Measurements from ENCODE around the gene MGAT4A. TPM values are rescaled to one million over a fixed set of nuclear protein-coding genes. Genes with fewer than 3 reads are reported as not detected.

Gene MGAT4A
- total and polyA plus RNA-seq, 2 of the 13 experiments (the other 11 are each of a cell fraction or from before 2014, with no cell fraction given): 47.2 to 90.9 TPM

DNA sequence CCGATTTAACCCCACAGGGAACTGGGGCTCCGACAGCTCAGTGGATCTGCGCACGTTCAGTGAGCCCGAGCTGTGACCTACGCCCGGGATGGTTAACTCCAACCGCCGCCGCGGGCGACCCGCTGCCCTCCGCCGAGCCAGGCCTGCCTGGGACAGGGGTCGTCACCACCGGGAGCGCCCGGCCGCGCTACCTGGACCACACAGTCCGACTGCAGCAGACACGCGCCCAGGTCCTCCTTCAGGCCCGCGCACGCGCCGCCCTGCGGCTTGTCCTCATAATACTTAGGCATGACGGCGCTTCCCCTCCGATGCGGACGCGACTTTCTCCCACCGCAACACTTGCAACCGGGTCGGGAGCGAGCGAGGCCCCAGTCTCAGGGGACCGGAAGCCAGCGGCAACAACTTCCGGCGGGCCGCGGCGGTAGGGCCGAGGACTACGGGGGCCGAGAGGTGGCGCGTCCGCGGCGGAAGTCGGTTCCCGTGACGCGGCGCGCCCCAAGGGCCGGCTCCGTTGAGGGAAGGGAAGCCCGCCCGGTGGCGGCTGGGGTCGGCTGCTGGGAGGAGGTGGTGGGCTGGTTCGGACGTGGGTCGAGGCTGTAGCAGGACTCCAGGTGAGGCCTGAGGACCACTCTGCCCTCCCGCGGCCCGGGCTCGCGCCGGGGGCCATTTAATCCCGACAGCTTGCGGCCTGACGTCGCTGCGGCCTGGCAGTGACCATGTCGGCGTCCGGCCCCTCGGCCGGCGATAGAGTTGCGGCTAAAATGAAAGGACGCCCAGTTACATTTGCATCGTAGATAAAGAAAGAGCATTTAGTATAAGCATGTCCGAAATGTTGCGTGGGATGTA lies 122.6 kb downstream of the MGAT4A start, which contains the start of the genes COA5 and UNC50 (continued):
- TF ChIP-seq, protein P1, sequence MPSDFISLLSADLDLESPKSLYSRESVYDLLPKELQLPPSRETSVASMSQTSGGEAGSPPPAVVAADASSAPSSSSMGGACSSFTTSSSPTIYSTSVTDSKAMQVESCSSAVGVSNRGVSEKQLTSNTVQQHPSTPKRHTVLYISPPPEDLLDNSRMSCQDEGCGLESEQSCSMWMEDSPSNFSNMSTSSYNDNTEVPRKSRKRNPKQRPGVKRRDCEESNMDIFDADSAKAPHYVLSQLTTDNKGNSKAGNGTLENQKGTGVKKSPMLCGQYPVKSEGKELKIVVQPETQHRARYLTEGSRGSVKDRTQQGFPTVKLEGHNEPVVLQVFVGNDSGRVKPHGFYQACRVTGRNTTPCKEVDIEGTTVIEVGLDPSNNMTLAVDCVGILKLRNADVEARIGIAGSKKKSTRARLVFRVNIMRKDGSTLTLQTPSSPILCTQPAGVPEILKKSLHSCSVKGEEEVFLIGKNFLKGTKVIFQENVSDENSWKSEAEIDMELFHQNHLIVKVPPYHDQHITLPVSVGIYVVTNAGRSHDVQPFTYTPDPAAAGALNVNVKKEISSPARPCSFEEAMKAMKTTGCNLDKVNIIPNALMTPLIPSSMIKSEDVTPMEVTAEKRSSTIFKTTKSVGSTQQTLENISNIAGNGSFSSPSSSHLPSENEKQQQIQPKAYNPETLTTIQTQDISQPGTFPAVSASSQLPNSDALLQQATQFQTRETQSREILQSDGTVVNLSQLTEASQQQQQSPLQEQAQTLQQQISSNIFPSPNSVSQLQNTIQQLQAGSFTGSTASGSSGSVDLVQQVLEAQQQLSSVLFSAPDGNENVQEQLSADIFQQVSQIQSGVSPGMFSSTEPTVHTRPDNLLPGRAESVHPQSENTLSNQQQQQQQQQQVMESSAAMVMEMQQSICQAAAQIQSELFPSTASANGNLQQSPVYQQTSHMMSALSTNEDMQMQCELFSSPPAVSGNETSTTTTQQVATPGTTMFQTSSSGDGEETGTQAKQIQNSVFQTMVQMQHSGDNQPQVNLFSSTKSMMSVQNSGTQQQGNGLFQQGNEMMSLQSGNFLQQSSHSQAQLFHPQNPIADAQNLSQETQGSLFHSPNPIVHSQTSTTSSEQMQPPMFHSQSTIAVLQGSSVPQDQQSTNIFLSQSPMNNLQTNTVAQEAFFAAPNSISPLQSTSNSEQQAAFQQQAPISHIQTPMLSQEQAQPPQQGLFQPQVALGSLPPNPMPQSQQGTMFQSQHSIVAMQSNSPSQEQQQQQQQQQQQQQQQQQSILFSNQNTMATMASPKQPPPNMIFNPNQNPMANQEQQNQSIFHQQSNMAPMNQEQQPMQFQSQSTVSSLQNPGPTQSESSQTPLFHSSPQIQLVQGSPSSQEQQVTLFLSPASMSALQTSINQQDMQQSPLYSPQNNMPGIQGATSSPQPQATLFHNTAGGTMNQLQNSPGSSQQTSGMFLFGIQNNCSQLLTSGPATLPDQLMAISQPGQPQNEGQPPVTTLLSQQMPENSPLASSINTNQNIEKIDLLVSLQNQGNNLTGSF (CRISPR knock-in tag; IDR thresholded peaks at IDR 0.05): peak; percentile 11; the same call in 1 of the 2 replicates
- TF ChIP-seq RBFOX2 (IDR thresholded peaks at IDR 0.05; ENCODE audit: low read depth, low read length): peak; percentile 100
- TF ChIP-seq CEBPG (CRISPR knock-in tag; IDR thresholded peaks at IDR 0.05): peak; percentile 56
- no peak for TF ChIP-seq KAT2B (IDR thresholded peaks at IDR 0.05; ENCODE audit: borderline replicate concordance, low read depth, low read length)
- TF ChIP-seq, protein P2, sequence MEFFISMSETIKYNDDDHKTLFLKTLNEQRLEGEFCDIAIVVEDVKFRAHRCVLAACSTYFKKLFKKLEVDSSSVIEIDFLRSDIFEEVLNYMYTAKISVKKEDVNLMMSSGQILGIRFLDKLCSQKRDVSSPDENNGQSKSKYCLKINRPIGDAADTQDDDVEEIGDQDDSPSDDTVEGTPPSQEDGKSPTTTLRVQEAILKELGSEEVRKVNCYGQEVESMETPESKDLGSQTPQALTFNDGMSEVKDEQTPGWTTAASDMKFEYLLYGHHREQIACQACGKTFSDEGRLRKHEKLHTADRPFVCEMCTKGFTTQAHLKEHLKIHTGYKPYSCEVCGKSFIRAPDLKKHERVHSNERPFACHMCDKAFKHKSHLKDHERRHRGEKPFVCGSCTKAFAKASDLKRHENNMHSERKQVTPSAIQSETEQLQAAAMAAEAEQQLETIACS (CRISPR knock-in tag; IDR thresholded peaks at IDR 0.05): peak; percentile 86
- TF ChIP-seq ZBTB3 (CRISPR knock-in tag; IDR thresholded peaks at IDR 0.05; ENCODE audit: borderline replicate concordance, low read depth): no peak; the same call in 1 of the 2 replicates
- TF ChIP-seq POLR2AphosphoS5 (IDR thresholded peaks at IDR 0.05; ENCODE audit: low read depth, low read length): peak; percentile 96
- TF ChIP-seq FOXA1 (IDR thresholded peaks at IDR 0.05): no peak
- no peak; the same call in 1 of the 2 replicates for TF ChIP-seq FOXA1 (CRISPR knock-in tag; IDR thresholded peaks at IDR 0.05)
- no peak for TF ChIP-seq CCAR2 (optimal IDR thresholded peaks at IDR 0.05; ENCODE audit: low read depth, low read length)
- TF ChIP-seq, protein P3, sequence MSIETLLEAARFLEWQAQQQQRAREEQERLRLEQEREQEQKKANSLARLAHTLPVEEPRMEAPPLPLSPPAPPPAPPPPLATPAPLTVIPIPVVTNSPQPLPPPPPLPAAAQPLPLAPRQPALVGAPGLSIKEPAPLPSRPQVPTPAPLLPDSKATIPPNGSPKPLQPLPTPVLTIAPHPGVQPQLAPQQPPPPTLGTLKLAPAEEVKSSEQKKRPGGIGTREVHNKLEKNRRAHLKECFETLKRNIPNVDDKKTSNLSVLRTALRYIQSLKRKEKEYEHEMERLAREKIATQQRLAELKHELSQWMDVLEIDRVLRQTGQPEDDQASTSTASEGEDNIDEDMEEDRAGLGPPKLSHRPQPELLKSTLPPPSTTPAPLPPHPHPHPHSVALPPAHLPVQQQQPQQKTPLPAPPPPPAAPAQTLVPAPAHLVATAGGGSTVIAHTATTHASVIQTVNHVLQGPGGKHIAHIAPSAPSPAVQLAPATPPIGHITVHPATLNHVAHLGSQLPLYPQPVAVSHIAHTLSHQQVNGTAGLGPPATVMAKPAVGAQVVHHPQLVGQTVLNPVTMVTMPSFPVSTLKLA (IDR thresholded peaks at IDR 0.05): peak; percentile 47; the same call in 1 of the 2 replicates
- peak; percentile 66 for TF ChIP-seq FOXA3 (CRISPR knock-in tag; IDR thresholded peaks at IDR 0.05)
- TF ChIP-seq HNRNPUL1 (IDR thresholded peaks at IDR 0.05; ENCODE audit: low read depth, low read length): no peak; the same call in 1 of the 2 replicates
- TF ChIP-seq, protein P4, sequence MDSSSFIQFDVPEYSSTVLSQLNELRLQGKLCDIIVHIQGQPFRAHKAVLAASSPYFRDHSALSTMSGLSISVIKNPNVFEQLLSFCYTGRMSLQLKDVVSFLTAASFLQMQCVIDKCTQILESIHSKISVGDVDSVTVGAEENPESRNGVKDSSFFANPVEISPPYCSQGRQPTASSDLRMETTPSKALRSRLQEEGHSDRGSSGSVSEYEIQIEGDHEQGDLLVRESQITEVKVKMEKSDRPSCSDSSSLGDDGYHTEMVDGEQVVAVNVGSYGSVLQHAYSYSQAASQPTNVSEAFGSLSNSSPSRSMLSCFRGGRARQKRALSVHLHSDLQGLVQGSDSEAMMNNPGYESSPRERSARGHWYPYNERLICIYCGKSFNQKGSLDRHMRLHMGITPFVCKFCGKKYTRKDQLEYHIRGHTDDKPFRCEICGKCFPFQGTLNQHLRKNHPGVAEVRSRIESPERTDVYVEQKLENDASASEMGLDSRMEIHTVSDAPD (CRISPR knock-in tag; IDR thresholded peaks at IDR 0.05): peak; percentile 58; the same call in 1 of the 2 replicates
- TF ChIP-seq ZIK1 (CRISPR knock-in tag; IDR thresholded peaks at IDR 0.05; ENCODE audit: borderline replicate concordance, low read depth): peak; percentile 89
- TF ChIP-seq ZNF556 (CRISPR knock-in tag; IDR thresholded peaks at IDR 0.05; ENCODE audit: borderline replicate concordance): peak; percentile 87
- TF ChIP-seq RBAK (CRISPR knock-in tag; IDR thresholded peaks at IDR 0.05): no peak
- TF ChIP-seq, protein P5, sequence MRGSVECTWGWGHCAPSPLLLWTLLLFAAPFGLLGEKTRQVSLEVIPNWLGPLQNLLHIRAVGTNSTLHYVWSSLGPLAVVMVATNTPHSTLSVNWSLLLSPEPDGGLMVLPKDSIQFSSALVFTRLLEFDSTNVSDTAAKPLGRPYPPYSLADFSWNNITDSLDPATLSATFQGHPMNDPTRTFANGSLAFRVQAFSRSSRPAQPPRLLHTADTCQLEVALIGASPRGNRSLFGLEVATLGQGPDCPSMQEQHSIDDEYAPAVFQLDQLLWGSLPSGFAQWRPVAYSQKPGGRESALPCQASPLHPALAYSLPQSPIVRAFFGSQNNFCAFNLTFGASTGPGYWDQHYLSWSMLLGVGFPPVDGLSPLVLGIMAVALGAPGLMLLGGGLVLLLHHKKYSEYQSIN (CRISPR knock-in tag; IDR thresholded peaks at IDR 0.05; ENCODE audit: borderline replicate concordance): no peak
